HEK293 (cell line): ENCODE measurements around the gene CNOT6L.

ENCODE experiments used
- CTCF ChIA-PET: fragments of 350-600 bp; formaldehyde crosslinking; extraction: SDS; loops from one replicate; lab custom pipeline; 2021; ENCODE audit warnings: antibody characterized with exemption; lab: Yijun Ruan, JAX
- POLR2A ChIA-PET: fragments of 300-600 bp; formaldehyde crosslinking; extraction: SDS; loops from one replicate; lab custom pipeline; 2020; ENCODE audit warnings: antibody characterized with exemption, inconsistent platforms; lab: Yijun Ruan, JAX
- H3K27ac ChIP-seq: fragments of 200-500 bp; sonication (Bioruptor generic); 2 replicates; pipeline ENCODE4 v1.5.1; 2014; ENCODE audit warnings: low read depth, low read length, control low read depth, inconsistent platforms; ENCODE audit errors: extremely low read depth
- H3K36me3 ChIP-seq, 2 experiments: fragments of 200-500 bp in 1 of 2; sonication (Bioruptor generic) in 1 of 2; 1 replicate in 1 of 2; 2 replicates in 1 of 2; pipeline ENCODE4 v1.5.1; 2014 to 2017; ENCODE audit warnings: inconsistent platforms in 2 of 2, low read length in 2 of 2; ENCODE audit not compliant: control insufficient read depth in 2 of 2, insufficient read depth in 1 of 2
- H3K4me1 ChIP-seq: fragments of 200-500 bp; sonication (Bioruptor generic); 2 replicates; pipeline ENCODE4 v1.5.1; 2014; ENCODE audit warnings: mild to moderate bottlenecking, low read length, inconsistent platforms; ENCODE audit not compliant: control insufficient read depth, insufficient read depth
- H3K4me3 ChIP-seq: 2 replicates; pipeline ENCODE4 v1.5.1; 2011; ENCODE audit warnings: low read depth, mild to moderate bottlenecking, control low read depth, low read length, moderate library complexity
- H3K9me3 ChIP-seq: fragments of 200-500 bp; sonication (Bioruptor generic); 2 replicates; pipeline ENCODE4 v1.5.1; 2014; ENCODE audit warnings: low read depth, low read length, inconsistent platforms; ENCODE audit not compliant: control insufficient read depth, insufficient read depth
- BCL6B ChIP-seq: fragments of 450-650 bp; formaldehyde crosslinking; IDR thresholded peaks from 2 replicates; pipeline ENCODE4 v1.5.1; 2017; ENCODE audit warnings: missing biosample characterization, missing genetic modification characterization
- HIC1 ChIP-seq: fragments of 450-650 bp; formaldehyde crosslinking; IDR thresholded peaks from 2 replicates; pipeline ENCODE4 v1.5.1; 2016; ENCODE audit warnings: missing biosample characterization, missing genetic modification characterization
- IKZF3 ChIP-seq: fragments of 450-650 bp; IDR thresholded peaks from 2 replicates; pipeline ENCODE4 v1.5.0; 2018; ENCODE audit warnings: missing biosample characterization, mild to moderate bottlenecking, missing genetic modification characterization, moderate library complexity
- KLF1 ChIP-seq: fragments of 450-650 bp; formaldehyde crosslinking; IDR thresholded peaks from 2 replicates; pipeline ENCODE4 v1.5.1; 2016; ENCODE audit warnings: missing biosample characterization, missing genetic modification characterization
- KLF8 ChIP-seq: fragments of 450-650 bp; formaldehyde crosslinking; IDR thresholded peaks from 2 replicates; pipeline ENCODE4 v1.5.1; 2016; ENCODE audit warnings: missing biosample characterization, missing genetic modification characterization
- SALL2 ChIP-seq: fragments of 450-650 bp; formaldehyde crosslinking; IDR thresholded peaks from 2 replicates; pipeline ENCODE4 v1.5.0; 2017; ENCODE audit warnings: missing biosample characterization, mild to moderate bottlenecking, missing genetic modification characterization, borderline replicate concordance
- ZNF112 ChIP-seq: fragments of 450-650 bp; formaldehyde crosslinking; IDR thresholded peaks from 2 replicates; pipeline ENCODE4 v1.5.0; 2017; ENCODE audit warnings: missing biosample characterization, missing genetic modification characterization
- ZNF202 ChIP-seq: fragments of 450-650 bp; formaldehyde crosslinking; IDR thresholded peaks from 2 replicates; pipeline ENCODE4 v1.5.1; 2016; ENCODE audit warnings: missing biosample characterization, missing genetic modification characterization, borderline replicate concordance
- ZNF223 ChIP-seq: fragments of 450-650 bp; formaldehyde crosslinking; IDR thresholded peaks from 2 replicates; pipeline ENCODE4 v1.5.1; 2016; ENCODE audit warnings: missing biosample characterization, missing genetic modification characterization
- ZNF324 ChIP-seq: fragments of 450-650 bp; formaldehyde crosslinking; IDR thresholded peaks from 2 replicates; pipeline ENCODE4 v1.5.1; 2016; ENCODE audit warnings: missing biosample characterization, missing genetic modification characterization
- ZNF391 ChIP-seq: fragments of 450-650 bp; formaldehyde crosslinking; IDR thresholded peaks from 2 replicates; pipeline ENCODE4 v1.5.1; 2016; ENCODE audit warnings: low read depth, missing biosample characterization, missing genetic modification characterization, borderline replicate concordance
- ZNF560 ChIP-seq: fragments of 450-650 bp; formaldehyde crosslinking; IDR thresholded peaks from 2 replicates; pipeline ENCODE4 v1.5.1; 2017; ENCODE audit warnings: missing biosample characterization, missing genetic modification characterization, borderline replicate concordance
- ZNF596 ChIP-seq: fragments of 450-650 bp; IDR thresholded peaks from 2 replicates; pipeline ENCODE4 v1.5.0; 2018; ENCODE audit warnings: missing biosample characterization, mild to moderate bottlenecking, missing genetic modification characterization, moderate library complexity
- ZNF610 ChIP-seq: fragments of 450-650 bp; formaldehyde crosslinking; IDR thresholded peaks from 2 replicates; pipeline ENCODE4 v1.5.1; 2016; ENCODE audit warnings: missing biosample characterization, missing genetic modification characterization, borderline replicate concordance
- ZNF768 ChIP-seq: fragments of 450-650 bp; formaldehyde crosslinking; IDR thresholded peaks from 2 replicates; pipeline ENCODE4 v1.5.1; 2018; ENCODE audit warnings: missing biosample characterization, mild to moderate bottlenecking, missing genetic modification characterization

The CNOT6L gene

GRCh38 chr4:77862478-77863216 lies 43.5 kb upstream of the CNOT6L start, which contains the start of gene MRPL1 (continued):
- TF ChIP-seq ZNF223 (tag by site-specific recombination) (no peak), ZNF560 (tag by site-specific recombination) (no peak), ZNF324 (tag by site-specific recombination) (peak; percentile 68), KLF8 (tag by site-specific recombination) (peak; percentile 94), ZNF610 (tag by site-specific recombination) (peak; percentile 75; the same call in 1 of the 2 replicates), ZNF768 (no peak), ZNF202 (tag by site-specific recombination) (no peak), BCL6B (no peak)
- TF ChIP-seq, all 188 proteins: peak for 62

GRCh38 chr4:77861495-77861894 lies 42.3 kb upstream of the CNOT6L start:
- TF ChIP-seq KLF1 (tag by site-specific recombination) = no peak
- TF ChIP-seq ZNF391 (tag by site-specific recombination) = no peak
- no peak for TF ChIP-seq HIC1 (tag by site-specific recombination)
- no peak for TF ChIP-seq ZNF596 (tag by site-specific recombination)
- TF ChIP-seq SALL2 (tag by site-specific recombination) = no peak
- TF ChIP-seq IKZF3 (tag by site-specific recombination) = no peak
- TF ChIP-seq, all 188 proteins: peak for 0
- H3K9me3 ChIP-seq = no peaks in the 10 kb centered on the region
- no peaks in the 10 kb centered on the region; the same call in 1 of the 2 replicates for H3K4me1 ChIP-seq
- peaks cover 5% of the 10 kb centered on the region in 2 experiments; a peak in 2 of 3 replicates for H3K36me3 ChIP-seq
- CTCF ChIA-PET = interaction anchor here (0.7 to 1.2 kb wide), 3 partner anchors 49 to 129 kb away, joined by 3 to 7 read pairs (median 4); no protein-coding TSS in a partner anchor
- no peak overlapping the region for H3K4me3 ChIP-seq
- POLR2A ChIA-PET = interaction anchor here (1.4 to 2.0 kb wide), 3 partner anchors 9 to 44 kb away, joined by 6 to 14 read pairs (median 11); no protein-coding TSS in a partner anchor
- H3K27ac ChIP-seq = no peak overlapping the region

GRCh38 chr4:77859256-77859655 lies 40.1 kb upstream of the CNOT6L start:
- Histone ChIP-seq H3K36me3 (no peaks in the 10 kb centered on the region), H3K4me3 (no peak overlapping the region), H3K9me3 (no peaks in the 10 kb centered on the region), H3K4me1 (no peaks in the 10 kb centered on the region; the same call in 1 of the 2 replicates), H3K27ac (no peak overlapping the region)
- POLR2A ChIA-PET = no interaction called here
- CTCF ChIA-PET = no interaction called here
- TF ChIP-seq BCL6B (peak; percentile 95), ZNF112 (tag by site-specific recombination) (no peak)
